ENCODE measurements around the gene LYPD6. TPM values are rescaled to one million over a fixed set of nuclear protein-coding genes. Genes with fewer than 3 reads are reported as not detected.

LYPD6 gene
- total and polyA plus RNA-seq, 2 donors (not counting 1 experiment from before 2014, with no cell fraction given) = not detected

DNA sequence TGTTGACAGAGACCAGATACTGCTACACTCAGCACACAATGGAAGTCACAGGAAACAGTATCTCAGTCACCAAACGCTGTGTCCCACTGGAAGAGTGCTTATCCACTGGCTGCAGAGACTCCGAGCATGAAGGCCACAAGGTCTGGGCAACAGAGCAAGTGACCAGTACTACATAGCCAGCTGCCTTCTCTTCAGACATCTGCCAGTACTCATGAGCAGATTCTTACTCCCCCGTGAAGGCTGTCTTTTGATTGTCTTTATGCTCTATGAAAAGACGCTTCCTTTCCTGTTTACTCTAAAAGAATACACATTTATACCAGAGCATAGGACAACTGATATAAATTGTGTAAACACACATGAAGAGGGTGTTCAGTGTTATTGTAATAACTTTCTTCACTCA, 138.2 kb downstream of the LYPD6 start:
- DNase-seq = no peak
- Histone ChIP-seq H3K79me2 (ENCODE audit: control insufficient read depth, insufficient read depth, low read length) (no peaks in the 10 kb centered on the region), H3K4me3 (ENCODE audit: control extremely low read depth in 1 of 5, extremely low read depth in 1 of 5, insufficient read depth in 1 of 5, low read depth in 2 of 5, low read length in 4 of 5) (no peak overlapping the region), H3K27me3 (replicated peaks in 1 of 4; ENCODE audit: control extremely low read depth in 1 of 4, control insufficient read depth in 3 of 4, insufficient read depth in 4 of 4, low read length in 3 of 4) (no peaks in the 10 kb centered on the region), H3K9me3 (ENCODE audit: control extremely low read depth in 1 of 3, control insufficient read depth in 2 of 3, insufficient read depth in 1 of 3, low read length in 2 of 3) (no peaks in the 10 kb centered on the region), H4K20me1 (ENCODE audit: control insufficient read depth, insufficient read depth, low read length, poor library complexity, severe bottlenecking) (no peaks in the 10 kb centered on the region), H2AFZ (ENCODE audit: insufficient read depth, low read depth, low read length, poor library complexity, severe bottlenecking) (no peak overlapping the region), H3K4me2 (replicated peaks; ENCODE audit: low read depth, low read length, poor library complexity, severe bottlenecking) (no peak overlapping the region), H3K27ac (ENCODE audit: low read length in 2 of 2) (no peak overlapping the region), H3K4me1 (ENCODE audit: control insufficient read depth in 2 of 2, insufficient read depth in 2 of 2, low read length in 2 of 2) (no peaks in the 10 kb centered on the region), H3K9ac (ENCODE audit: low read length) (no peak overlapping the region), H3K36me3 (replicated peaks in 1 of 2; ENCODE audit: control extremely low read depth in 1 of 2, control insufficient read depth in 1 of 2, extremely low read depth in 1 of 2, insufficient read depth in 2 of 2, low read length in 1 of 2) (no peaks in the 10 kb centered on the region)
- ATAC-seq (ENCODE audit: low read depth) = no peak
- intact Hi-C loops (cut with micrococcal nuclease) = no loop called here
- Mint-ChIP-seq H3K27ac (no peak overlapping the region), H3K4me1 (no peaks in the 10 kb centered on the region), H3K27me3 (no peaks in the 10 kb centered on the region), H3K4me3 (no peak overlapping the region), H3K9me3 (ENCODE audit: insufficient read depth) (no peaks in the 10 kb centered on the region)
- CTCF ChIA-PET = no interaction called here
- POLR2A ChIA-PET = no interaction called here
- 64% methylated on average over 1 of the region's 4 CpGs for WGBS (ENCODE audit: insufficient coverage)
- TF ChIP-seq EZH2 (IDR thresholded peaks at IDR 0.05; ENCODE audit: borderline replicate concordance, insufficient read depth, low read depth, low read length, poor library complexity, severe bottlenecking) = no peak
- TF ChIP-seq, protein P1, sequence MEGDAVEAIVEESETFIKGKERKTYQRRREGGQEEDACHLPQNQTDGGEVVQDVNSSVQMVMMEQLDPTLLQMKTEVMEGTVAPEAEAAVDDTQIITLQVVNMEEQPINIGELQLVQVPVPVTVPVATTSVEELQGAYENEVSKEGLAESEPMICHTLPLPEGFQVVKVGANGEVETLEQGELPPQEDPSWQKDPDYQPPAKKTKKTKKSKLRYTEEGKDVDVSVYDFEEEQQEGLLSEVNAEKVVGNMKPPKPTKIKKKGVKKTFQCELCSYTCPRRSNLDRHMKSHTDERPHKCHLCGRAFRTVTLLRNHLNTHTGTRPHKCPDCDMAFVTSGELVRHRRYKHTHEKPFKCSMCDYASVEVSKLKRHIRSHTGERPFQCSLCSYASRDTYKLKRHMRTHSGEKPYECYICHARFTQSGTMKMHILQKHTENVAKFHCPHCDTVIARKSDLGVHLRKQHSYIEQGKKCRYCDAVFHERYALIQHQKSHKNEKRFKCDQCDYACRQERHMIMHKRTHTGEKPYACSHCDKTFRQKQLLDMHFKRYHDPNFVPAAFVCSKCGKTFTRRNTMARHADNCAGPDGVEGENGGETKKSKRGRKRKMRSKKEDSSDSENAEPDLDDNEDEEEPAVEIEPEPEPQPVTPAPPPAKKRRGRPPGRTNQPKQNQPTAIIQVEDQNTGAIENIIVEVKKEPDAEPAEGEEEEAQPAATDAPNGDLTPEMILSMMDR (IDR thresholded peaks at IDR 0.05) = no peak

DNA sequence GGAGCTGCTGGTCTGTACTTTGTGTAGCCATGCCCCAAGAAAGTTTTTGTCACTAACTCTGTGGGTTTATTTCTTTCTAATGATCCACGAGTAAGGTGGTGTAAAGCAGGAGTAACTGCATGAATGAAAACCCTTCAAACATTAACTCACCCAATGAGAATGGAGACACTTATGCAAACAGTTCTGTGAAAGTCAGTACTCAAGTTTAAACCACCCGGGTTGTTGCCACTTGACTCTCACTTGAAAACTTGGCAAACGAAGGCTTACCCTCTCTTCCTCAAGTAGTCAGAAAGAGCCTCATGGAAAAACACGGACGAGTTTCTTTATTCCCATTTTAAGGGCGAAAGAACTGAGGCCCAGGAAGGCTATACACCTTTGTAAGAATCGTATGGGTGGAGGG, 139.7 kb downstream of the LYPD6 start:
- no peaks in the 10 kb centered on the region for H3K4me1 ChIP-seq (ENCODE audit: control insufficient read depth in 2 of 2, insufficient read depth in 2 of 2, low read length in 2 of 2)
- no peak overlapping the region for H3K4me3 Mint-ChIP-seq
- ATAC-seq (ENCODE audit: low read depth) (no peak), DNase-seq (no peak)
- no peak overlapping the region for H3K4me2 ChIP-seq (replicated peaks; ENCODE audit: low read depth, low read length, poor library complexity, severe bottlenecking)
- no peak for TF ChIP-seq EZH2 (IDR thresholded peaks at IDR 0.05; ENCODE audit: borderline replicate concordance, insufficient read depth, low read depth, low read length, poor library complexity, severe bottlenecking)
- TF ChIP-seq, protein P1 (IDR thresholded peaks at IDR 0.05) = no peak
- H3K36me3 ChIP-seq (replicated peaks in 1 of 2; ENCODE audit: control extremely low read depth in 1 of 2, control insufficient read depth in 1 of 2, extremely low read depth in 1 of 2, insufficient read depth in 2 of 2, low read length in 1 of 2) = no peaks in the 10 kb centered on the region
- H3K9me3 Mint-ChIP-seq (ENCODE audit: insufficient read depth) = no peaks in the 10 kb centered on the region
- no peaks in the 10 kb centered on the region for H3K27me3 Mint-ChIP-seq
- H3K4me1 Mint-ChIP-seq = no peaks in the 10 kb centered on the region
- H3K27me3 ChIP-seq (replicated peaks in 1 of 4; ENCODE audit: control extremely low read depth in 1 of 4, control insufficient read depth in 3 of 4, insufficient read depth in 4 of 4, low read length in 3 of 4) = no peaks in the 10 kb centered on the region
- no peak overlapping the region for H3K27ac ChIP-seq (ENCODE audit: low read length in 2 of 2)
- CTCF ChIA-PET = no interaction called here
- intact Hi-C loops (cut with micrococcal nuclease) = no loop called here
- no peak overlapping the region for H2AFZ ChIP-seq (ENCODE audit: insufficient read depth, low read depth, low read length, poor library complexity, severe bottlenecking)
- no peaks in the 10 kb centered on the region for H3K9me3 ChIP-seq (ENCODE audit: control extremely low read depth in 1 of 3, control insufficient read depth in 2 of 3, insufficient read depth in 1 of 3, low read length in 2 of 3)
- H3K4me3 ChIP-seq (ENCODE audit: control extremely low read depth in 1 of 5, extremely low read depth in 1 of 5, insufficient read depth in 1 of 5, low read depth in 2 of 5, low read length in 4 of 5) = no peak overlapping the region
- no peak overlapping the region for H3K9ac ChIP-seq (ENCODE audit: low read length)
- WGBS (ENCODE audit: insufficient coverage) = 100% methylated on average over 1 of the region's 7 CpGs
- POLR2A ChIA-PET = no interaction called here
- H4K20me1 ChIP-seq (ENCODE audit: control insufficient read depth, insufficient read depth, low read length, poor library complexity, severe bottlenecking) = no peaks in the 10 kb centered on the region
- H3K27ac Mint-ChIP-seq = no peak overlapping the region
- no peaks in the 10 kb centered on the region for H3K79me2 ChIP-seq (ENCODE audit: control insufficient read depth, insufficient read depth, low read length)
